Measurements from ENCODE around the gene KCNK4.
"Not testable (repeated sequence)": the region's sequence is repeated elsewhere in the genome, so short reads cannot be mapped to it uniquely, and the experiment has no call there.

The KCNK4 gene

GRCh38 chr11:64291262-64291751, at the start of gene KCNK4:
Gene KCNK4, plus strand, starts transcription at chr11:64291302. Its CDS starts 1,717 bp downstream, at chr11:64293019.
- no peak for FAIRE-seq

GRCh38 chr11:64241491-64242374, 49.4 kb upstream of the KCNK4 start:
- FAIRE-seq, result no peak

GRCh38 chr11:64243236-64243854, 47.8 kb upstream of the KCNK4 start:
- FAIRE-seq, result no peak

GRCh38 chr11:64244107-64244506, 47.0 kb upstream of the KCNK4 start:
- no peak for FAIRE-seq

GRCh38 chr11:64244966-64245365, 46.1 kb upstream of the KCNK4 start:
- no peak for FAIRE-seq

- FAIRE-seq, result no peak
Measured at GRCh38 chr11:64245401-64245796, 45.7 kb upstream of the KCNK4 start.

- no peak for FAIRE-seq
Measured at GRCh38 chr11:64245797-64246620, 45.1 kb upstream of the KCNK4 start.

- not testable (repeated sequence) for FAIRE-seq
Measured at GRCh38 chr11:64246621-64246870, 44.6 kb upstream of the KCNK4 start.

- FAIRE-seq, result no peak
Measured at GRCh38 chr11:64246871-64247728, 44.0 kb upstream of the KCNK4 start, which contains the start of gene PPP1R14B. Gene PPP1R14B, minus strand, starts transcription at chr11:64246943. Its CDS starts 270 bp downstream, at chr11:64246673.

GRCh38 chr11:64247729-64248531, 43.2 kb upstream of the KCNK4 start:
- FAIRE-seq, result no peak

- no peak for FAIRE-seq
Measured at GRCh38 chr11:64248578-64248977, 42.5 kb upstream of the KCNK4 start.

- FAIRE-seq, result no peak
Measured at GRCh38 chr11:64249038-64249437, 42.1 kb upstream of the KCNK4 start.

- FAIRE-seq, result no peak
Measured at GRCh38 chr11:64249563-64250414, 41.3 kb upstream of the KCNK4 start.

GRCh38 chr11:64250415-64251015, 40.6 kb upstream of the KCNK4 start:
- FAIRE-seq, result no peak

- FAIRE-seq, result no peak
Measured at GRCh38 chr11:64251016-64251752, 39.9 kb upstream of the KCNK4 start, which contains the start of gene PLCB3. Gene PLCB3, plus strand, starts transcription at chr11:64251530. Its CDS starts 120 bp downstream, at chr11:64251650.

GRCh38 chr11:64251753-64252002, 39.4 kb upstream of the KCNK4 start:
- FAIRE-seq, result no peak

GRCh38 chr11:64252003-64252872, 38.9 kb upstream of the KCNK4 start:
- no peak for FAIRE-seq

GRCh38 chr11:64253043-64253442, 38.1 kb upstream of the KCNK4 start:
- FAIRE-seq, result no peak

Measured in G401.6 (cell line).